Activated naive CD4-positive, alpha-beta T cell treated with anti-CD3 and anti-CD28 coated beads, Interleukin-2, amount 50 U/mL, for 24 hours (primary cell): ENCODE data around the gene TMEM18.
"Not testable (repeated sequence)": the region's sequence is repeated elsewhere in the genome, so short reads cannot be mapped to it uniquely, and the experiment has no call there.

Source experiments
- H3K27ac Mint-ChIP-seq: one replicate; pipeline ENCODE4 v1.8.0; 2021; ENCODE audit warnings: mild to moderate bottlenecking, mixed read lengths
- H3K27me3 Mint-ChIP-seq: one replicate; pipeline ENCODE4 v1.8.0; 2021; ENCODE audit warnings: mixed read lengths
- H3K36me3 Mint-ChIP-seq: one replicate; pipeline ENCODE4 v1.8.0; 2021; ENCODE audit warnings: mixed read lengths
- H3K4me1 Mint-ChIP-seq: one replicate; pipeline ENCODE4 v1.8.0; 2021; ENCODE audit warnings: mixed read lengths
- H3K4me3 Mint-ChIP-seq: one replicate; pipeline ENCODE4 v1.8.0; 2021; ENCODE audit warnings: mild to moderate bottlenecking, mixed read lengths
- H3K9me3 Mint-ChIP-seq: one replicate; pipeline ENCODE4 v1.8.0; 2021; ENCODE audit warnings: mixed read lengths

TMEM18 gene

DNA sequence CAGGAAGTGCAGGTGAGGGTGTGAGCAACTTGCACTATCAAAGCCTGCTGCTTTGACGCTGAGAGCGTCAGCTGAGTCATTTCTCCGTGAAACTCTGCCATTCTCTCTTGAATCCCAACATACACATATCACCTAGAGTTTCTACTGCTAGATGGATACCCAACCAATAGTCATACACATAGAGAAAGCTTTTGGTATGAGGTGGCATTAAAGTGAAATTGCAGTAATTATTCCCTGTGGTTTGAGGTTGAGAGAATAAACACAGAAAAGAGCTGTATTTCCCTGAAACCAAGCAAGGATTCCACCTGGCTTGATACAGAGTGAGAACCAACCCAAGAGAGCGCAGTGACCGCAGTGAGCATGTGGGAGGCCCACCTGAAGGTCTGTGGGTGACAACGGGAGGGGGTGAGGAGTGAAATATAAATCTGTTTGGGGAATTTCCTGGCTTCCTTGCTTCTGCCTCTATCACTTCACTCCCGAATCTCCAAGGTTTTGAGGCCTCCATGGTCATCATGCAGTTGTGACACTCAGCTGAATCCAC lies 28.8 kb upstream of the TMEM18 start:
- Mint-ChIP-seq H3K4me1 (no peaks in the 10 kb centered on the region), H3K36me3 (no peaks in the 10 kb centered on the region), H3K27me3 (peaks cover 2% of the 10 kb centered on the region), H3K27ac (no peak overlapping the region), H3K9me3 (no peaks in the 10 kb centered on the region), H3K4me3 (no peak overlapping the region)

DNA sequence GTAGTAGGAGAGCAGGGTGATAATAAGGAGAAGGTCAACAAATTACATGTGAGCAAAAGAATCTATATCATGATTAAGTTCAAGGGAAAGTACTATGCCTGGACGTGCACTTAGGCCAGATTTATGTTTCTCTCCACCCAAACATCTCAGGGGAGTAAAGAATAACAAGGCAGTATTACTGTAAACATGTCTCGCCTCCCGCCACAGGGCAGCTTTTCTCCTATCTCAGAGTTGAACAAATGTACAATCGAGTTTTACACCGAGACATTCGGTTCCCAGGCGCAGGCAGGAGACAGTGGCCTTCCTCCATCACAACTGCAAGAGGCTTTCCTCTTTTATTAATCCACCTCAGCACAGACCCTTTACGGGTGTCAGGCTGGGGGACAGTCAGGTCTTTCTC lies 25.6 kb upstream of the TMEM18 start:
- not testable (repeated sequence) for H3K27me3 Mint-ChIP-seq, H3K4me1 Mint-ChIP-seq, H3K9me3 Mint-ChIP-seq, H3K4me3 Mint-ChIP-seq, H3K36me3 Mint-ChIP-seq, H3K27ac Mint-ChIP-seq

DNA sequence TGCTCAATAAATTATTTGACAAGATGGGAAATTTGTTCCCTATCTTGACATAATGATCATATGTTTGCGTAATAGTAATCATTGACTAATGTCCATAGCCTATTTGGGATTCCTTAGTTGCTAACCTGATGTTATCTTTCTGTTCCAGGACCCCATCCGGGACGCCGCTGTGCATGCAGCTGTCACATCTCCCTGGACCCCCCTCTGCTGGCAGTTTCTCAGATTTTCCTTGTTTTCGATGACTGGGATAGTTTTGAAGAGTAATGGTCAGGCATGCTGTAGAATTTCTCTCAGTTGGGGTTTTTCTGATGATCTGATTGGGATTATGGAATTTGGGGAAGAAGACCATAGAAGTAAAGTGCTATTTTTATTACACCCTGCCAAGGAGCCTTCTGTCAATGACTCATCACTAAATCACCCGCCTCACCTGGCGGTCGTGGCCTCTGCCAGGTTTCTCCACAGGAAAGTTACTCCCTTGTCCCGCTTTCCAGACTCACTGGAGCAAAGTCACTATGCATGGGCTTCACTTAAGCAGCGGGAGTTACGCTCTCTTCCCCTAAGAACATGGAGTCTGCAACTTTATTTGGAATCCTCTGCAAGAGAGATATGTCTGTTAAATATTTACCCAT lies 19.9 kb upstream of the TMEM18 start:
- Mint-ChIP-seq H3K9me3 (no peaks in the 10 kb centered on the region), H3K36me3 (peaks cover 4% of the 10 kb centered on the region), H3K4me3 (no peak overlapping the region), H3K4me1 (no peaks in the 10 kb centered on the region), H3K27me3 (peaks cover 6% of the 10 kb centered on the region), H3K27ac (no peak overlapping the region)

DNA sequence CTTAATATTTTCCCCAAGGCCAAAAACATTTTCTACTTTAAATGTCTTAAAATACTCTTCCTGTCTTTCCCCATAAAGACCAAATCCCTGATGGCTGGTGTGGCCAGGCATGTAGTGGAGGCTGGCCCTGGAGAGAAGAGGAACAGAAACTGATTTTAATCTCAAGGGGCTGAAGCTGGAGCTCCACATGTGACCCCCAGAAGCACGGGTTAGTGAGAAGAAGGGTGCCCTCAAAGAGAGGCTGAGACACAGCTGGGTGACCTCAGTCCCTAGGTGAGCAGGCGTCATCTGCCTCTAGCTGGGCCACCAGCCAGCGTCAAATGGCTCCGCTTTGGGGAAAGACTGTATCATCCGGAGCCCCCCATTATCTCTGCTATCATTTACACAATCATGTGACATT lies 19.3 kb upstream of the TMEM18 start:
- Mint-ChIP-seq H3K27me3 (peaks cover 6% of the 10 kb centered on the region), H3K36me3 (peaks cover 4% of the 10 kb centered on the region), H3K4me1 (no peaks in the 10 kb centered on the region), H3K4me3 (no peak overlapping the region), H3K9me3 (no peaks in the 10 kb centered on the region), H3K27ac (no peak overlapping the region)

DNA sequence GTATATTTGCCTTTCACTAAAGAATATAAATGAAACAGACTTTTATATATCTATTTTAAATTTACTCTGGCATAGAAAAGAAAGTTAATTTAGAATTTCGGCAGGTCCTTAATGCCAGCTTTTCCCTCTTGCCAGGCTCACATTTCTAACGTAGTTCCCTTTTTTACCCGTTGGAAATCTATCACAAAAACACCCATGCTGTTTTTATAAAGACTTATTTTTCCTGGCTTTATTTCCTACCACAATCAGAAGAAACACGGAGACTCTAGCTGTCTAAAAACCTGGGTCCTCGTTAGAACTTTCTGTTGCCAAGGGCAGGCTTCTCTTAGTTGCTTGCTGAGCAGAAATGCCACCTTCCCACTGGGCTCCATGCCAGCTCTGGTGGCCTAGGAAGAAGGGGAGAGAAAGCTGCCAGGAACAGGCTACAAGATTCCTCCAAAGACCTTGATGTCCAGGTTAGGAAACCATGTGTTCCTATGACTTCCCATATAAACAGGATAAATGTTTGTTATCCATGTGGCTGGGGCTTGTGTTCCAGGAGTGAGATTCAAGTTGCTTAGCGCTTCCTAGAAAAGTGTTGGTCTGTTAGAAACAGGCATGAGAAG lies 17.8 kb upstream of the TMEM18 start:
- no peak overlapping the region for H3K27ac Mint-ChIP-seq
- H3K4me3 Mint-ChIP-seq: no peak overlapping the region
- no peaks in the 10 kb centered on the region for H3K9me3 Mint-ChIP-seq
- peaks cover 4% of the 10 kb centered on the region for H3K27me3 Mint-ChIP-seq
- peaks cover 4% of the 10 kb centered on the region for H3K36me3 Mint-ChIP-seq
- no peaks in the 10 kb centered on the region for H3K4me1 Mint-ChIP-seq

DNA sequence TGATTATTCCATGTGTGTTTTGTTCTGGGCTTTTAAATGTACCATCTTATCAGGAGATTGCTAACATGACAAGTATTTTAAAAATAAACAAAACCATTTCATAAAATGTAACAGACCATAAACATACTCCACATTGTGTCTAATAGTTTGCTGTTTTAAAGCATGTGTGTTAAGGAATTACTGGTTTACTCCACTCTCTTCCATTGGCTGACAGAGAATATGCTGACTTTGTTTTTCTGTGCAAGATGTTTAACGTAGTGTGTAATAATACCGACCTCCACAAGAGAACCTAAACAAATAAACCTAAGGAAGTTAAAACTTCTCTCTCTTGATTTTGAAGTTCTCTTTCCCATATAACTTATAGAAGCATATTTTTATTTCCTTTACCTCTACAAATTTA lies 17.0 kb upstream of the TMEM18 start:
- Mint-ChIP-seq H3K36me3 (peaks cover 4% of the 10 kb centered on the region), H3K4me3 (no peak overlapping the region), H3K27ac (no peak overlapping the region), H3K9me3 (no peaks in the 10 kb centered on the region), H3K4me1 (no peaks in the 10 kb centered on the region), H3K27me3 (peaks cover 4% of the 10 kb centered on the region)

DNA sequence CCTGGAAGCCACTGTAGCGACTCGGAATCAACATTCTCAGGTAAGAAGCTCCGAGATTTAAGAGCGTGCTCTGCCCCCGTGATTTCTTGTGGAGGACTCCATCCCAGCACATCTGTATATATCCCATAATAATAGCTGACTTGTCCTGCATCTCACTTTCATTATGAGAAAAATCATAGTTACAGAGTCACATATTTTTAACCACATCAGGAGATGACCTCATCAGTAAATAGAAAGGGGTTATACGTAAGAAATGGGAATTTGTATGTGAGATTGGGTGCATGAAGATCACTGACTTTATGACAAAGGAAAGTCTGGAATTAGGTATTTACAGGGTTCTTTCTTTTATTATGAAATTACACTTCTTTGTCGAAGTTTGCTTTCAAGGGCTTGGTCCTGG lies 16.4 kb upstream of the TMEM18 start:
- Mint-ChIP-seq H3K4me1 (no peaks in the 10 kb centered on the region), H3K4me3 (no peak overlapping the region), H3K27me3 (peaks cover 2% of the 10 kb centered on the region), H3K9me3 (no peaks in the 10 kb centered on the region), H3K36me3 (peaks cover 1% of the 10 kb centered on the region), H3K27ac (no peak overlapping the region)

DNA sequence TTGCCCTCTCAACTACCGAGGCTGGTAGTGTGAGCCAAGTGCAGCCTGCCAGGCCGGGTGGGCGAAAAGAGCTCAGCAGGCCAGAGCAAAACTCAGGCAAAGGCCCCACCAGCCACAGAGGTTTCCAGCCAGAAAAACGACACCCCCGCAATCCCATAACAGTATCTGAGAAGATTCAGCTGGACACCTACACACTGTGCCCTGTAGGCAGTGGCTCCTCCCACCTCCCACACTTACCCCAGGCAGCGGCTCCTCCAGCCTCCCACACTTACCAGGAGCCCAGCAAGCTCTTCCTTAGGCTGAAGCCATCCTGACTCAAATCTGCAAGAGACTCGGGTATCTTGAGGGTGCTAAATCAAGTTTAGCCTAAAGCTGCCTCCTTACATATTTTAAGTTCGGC lies 15.6 kb upstream of the TMEM18 start:
- Mint-ChIP-seq H3K27me3 (peaks cover 3% of the 10 kb centered on the region), H3K4me3 (no peak overlapping the region)

DNA sequence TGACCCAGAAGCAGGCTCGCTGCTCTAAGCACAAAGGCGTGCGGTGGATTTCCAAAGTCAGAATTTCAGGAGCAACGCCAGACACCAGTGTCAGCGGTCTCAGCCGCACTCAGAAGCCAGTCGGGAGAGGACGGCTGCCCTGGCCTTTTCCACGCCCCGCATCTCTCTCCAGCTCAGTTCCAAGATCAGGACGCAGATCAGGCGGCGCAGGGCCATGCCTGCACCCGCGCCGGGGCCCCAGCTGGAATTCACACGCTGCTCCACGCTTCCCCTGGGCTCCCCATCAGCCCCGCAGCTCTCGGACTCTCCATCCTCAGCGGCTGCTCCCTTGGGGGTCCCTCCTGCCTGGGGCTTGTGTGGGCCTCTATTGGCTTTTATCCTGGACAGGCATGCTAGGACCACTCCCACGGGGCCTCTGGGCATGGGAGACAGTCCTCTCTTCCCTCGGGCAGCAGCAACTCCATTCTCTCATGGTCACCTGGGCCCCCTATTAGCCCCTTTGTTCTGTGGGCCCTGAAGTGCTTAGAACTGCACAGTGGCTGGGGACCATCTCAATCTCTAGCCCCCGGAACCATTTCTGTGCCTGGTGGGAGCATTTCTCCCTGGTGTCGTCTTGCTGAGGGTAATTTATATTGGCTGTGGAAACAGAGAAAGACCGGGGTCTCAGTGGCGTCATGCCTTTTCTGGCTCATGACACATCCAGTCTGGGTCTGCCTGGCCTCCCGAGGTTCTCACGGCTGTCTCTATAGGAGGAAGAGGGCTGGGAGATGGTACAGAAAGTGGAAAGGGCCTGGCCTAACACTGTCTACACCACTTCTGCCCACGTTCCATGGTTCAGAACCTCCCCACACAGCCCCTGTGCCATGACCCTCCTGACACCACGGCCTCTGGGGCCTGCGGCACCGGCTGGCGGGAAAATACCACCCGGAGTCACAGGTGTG lies 14.9 kb upstream of the TMEM18 start:
- Mint-ChIP-seq H3K27ac (no peak overlapping the region), H3K27me3 (peaks cover 3% of the 10 kb centered on the region), H3K4me3 (no peak overlapping the region), H3K4me1 (no peaks in the 10 kb centered on the region), H3K9me3 (no peaks in the 10 kb centered on the region), H3K36me3 (no peaks in the 10 kb centered on the region)

More for the DNA sequence above, 15.6 kb upstream of the TMEM18 start:
- Mint-ChIP-seq H3K36me3 (no peaks in the 10 kb centered on the region), H3K27ac (no peak overlapping the region), H3K9me3 (no peaks in the 10 kb centered on the region), H3K4me1 (no peaks in the 10 kb centered on the region)

DNA sequence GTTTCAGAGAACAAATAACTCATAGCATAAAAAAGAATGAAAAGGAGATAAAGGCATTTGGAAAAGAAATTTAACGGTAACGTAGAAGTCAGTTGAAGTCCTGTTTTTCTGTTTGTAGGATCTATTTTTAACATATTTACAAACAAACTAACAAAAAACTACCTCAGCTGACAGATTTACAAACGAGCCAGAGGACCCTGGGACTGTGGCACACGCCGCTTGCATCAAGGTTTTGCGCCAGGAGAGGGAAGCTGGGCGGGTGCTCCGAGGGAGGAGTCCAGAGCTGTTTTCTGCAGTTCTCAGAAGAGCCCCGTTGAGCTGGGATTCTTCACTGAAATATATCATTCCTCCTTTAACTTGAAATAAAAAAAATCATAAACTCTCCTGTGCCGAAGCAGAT lies 13.6 kb upstream of the TMEM18 start:
- Mint-ChIP-seq H3K4me1 (no peaks in the 10 kb centered on the region), H3K36me3 (no peaks in the 10 kb centered on the region), H3K27me3 (peaks cover 3% of the 10 kb centered on the region), H3K27ac (no peak overlapping the region), H3K9me3 (no peaks in the 10 kb centered on the region), H3K4me3 (no peak overlapping the region)

DNA sequence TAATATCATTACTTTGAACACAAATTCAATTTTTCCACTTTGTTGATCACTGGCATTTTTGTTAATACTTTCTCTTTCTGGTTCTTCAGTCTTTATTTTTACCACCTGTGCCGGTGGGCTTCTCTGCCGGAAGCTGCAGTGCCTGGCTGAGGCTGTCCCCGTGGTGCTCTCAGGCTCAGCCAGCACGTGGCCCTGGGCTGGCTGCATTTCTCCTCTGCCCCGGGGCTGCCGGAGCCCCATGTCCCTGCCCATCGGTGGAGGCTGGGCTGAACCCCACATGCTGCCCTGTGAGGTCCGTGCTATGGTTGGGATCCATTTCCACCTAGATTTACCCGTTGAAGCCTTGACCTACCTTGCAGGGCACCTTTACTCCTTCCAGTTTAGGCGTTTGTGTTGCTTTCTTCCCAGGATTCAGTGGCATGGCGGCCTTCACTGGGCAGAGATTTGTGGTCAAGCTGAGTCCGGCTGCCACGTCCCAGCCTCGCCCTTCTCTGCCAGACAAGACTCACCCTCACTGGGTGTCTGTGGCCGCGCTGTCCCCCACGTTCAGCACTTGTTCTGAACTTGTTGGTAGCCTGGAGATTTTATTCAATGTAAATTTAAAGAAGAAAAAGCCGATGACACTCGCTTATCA lies 12.8 kb upstream of the TMEM18 start:
- Mint-ChIP-seq H3K4me1 (no peaks in the 10 kb centered on the region), H3K9me3 (peaks cover 3% of the 10 kb centered on the region), H3K4me3 (no peak overlapping the region), H3K36me3 (peaks cover 4% of the 10 kb centered on the region), H3K27me3 (peaks cover 3% of the 10 kb centered on the region), H3K27ac (no peak overlapping the region)

DNA sequence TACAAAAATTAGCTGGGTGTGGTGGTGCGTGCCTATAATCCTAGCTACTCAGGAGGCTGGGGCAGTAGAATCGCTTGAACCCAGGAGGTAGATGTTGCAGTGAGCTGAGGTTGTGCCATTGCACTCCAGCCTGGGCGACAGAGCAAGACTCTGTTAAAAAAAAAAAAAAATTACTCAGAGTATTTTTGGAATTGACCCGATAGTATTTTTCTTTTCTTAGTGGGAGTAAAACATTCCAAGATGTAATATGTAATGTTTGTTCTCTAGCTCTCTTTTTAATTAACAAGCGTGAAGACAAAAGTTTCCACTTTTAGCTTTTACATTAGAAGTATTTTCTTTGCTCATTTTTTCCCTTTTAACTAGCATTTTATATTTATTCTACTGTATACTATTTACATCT lies 12.0 kb upstream of the TMEM18 start:
- no peaks in the 10 kb centered on the region for H3K4me1 Mint-ChIP-seq
- H3K4me3 Mint-ChIP-seq: no peak overlapping the region
- peaks cover 10% of the 10 kb centered on the region for H3K9me3 Mint-ChIP-seq
- peaks cover 8% of the 10 kb centered on the region for H3K36me3 Mint-ChIP-seq
- H3K27ac Mint-ChIP-seq: no peak overlapping the region
- peaks cover 3% of the 10 kb centered on the region for H3K27me3 Mint-ChIP-seq

DNA sequence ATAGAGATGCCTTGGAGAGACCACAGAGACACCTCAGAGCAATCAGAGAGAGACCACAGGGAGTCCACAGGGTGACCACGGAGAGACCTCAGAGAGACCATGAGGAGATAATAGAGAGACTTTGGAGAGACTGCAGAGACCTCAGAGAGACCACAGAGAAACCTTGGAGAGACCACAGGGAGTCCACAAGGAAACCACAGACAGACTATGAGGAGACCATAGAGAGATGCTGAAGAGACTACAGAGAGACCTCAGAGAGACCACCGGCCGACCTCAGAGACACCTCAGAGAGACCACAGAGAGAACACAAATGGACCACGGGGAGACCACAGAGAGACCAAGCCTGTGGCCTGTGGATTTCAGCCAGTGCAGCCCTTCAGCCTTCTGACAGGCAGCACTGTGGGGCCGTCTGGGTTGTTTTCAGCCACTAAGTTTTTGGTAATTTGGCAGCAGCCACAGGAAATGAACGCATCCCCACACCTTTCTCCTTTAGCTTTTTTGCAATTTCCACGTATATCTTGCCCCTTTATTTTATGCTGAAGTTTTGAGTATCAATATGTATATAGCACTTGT lies 11.4 kb upstream of the TMEM18 start:
- Mint-ChIP-seq H3K4me1 (no peaks in the 10 kb centered on the region), H3K4me3 (no peak overlapping the region), H3K9me3 (peaks cover 13% of the 10 kb centered on the region), H3K27me3 (peaks cover 3% of the 10 kb centered on the region), H3K36me3 (peaks cover 11% of the 10 kb centered on the region), H3K27ac (no peak overlapping the region)

DNA sequence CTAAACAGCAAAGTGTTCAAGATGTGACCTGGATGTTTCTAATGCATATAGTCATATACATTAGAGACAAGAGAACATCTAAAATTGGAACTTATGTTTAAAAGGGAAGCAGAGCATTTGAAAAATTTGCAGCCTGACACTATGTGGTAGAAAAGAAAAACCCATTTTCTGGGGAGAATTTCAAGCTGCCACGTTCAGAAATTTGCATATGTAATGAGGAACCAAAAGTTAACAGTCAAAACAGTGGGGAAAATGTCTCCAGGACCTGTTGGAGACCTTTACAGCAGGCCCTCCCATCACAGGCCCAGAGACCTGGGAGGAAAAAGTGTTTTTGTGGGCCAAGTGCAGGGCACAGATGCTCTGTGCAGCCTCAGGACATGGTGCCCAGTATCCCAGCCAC lies 8.2 kb upstream of the TMEM18 start:
- Mint-ChIP-seq H3K27ac (no peak overlapping the region), H3K4me3 (no peak overlapping the region), H3K27me3 (peaks cover 3% of the 10 kb centered on the region), H3K9me3 (peaks cover 13% of the 10 kb centered on the region), H3K4me1 (no peaks in the 10 kb centered on the region), H3K36me3 (peaks cover 11% of the 10 kb centered on the region)

DNA sequence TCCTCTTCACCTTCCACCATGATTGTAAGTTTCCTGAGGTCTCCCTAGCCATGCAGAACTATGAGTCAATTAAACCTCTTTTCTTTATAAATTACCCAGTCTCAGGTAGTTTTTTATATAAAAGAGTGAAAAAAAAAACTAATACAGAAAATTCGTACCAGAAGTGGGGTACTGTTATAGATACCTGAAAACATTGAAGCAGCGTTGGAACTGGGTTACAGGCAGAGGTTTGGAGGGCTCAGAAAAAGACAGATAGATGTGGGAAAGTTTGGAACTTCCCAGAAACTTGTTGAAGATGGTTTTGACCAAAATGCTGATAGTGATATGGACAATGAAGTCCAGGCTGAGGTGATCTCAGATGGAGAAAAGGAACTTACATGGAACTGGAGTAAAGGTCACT lies 7.7 kb upstream of the TMEM18 start:
- H3K4me1 Mint-ChIP-seq, H3K4me3 Mint-ChIP-seq, H3K27me3 Mint-ChIP-seq, H3K27ac Mint-ChIP-seq: not testable (repeated sequence)
- Mint-ChIP-seq H3K9me3 (peaks cover 13% of the 10 kb centered on the region), H3K36me3 (peaks cover 11% of the 10 kb centered on the region)
